HEK293 (cell line): Measurements from ENCODE around the gene CTCF.

ENCODE experiments used
- MYNN ChIP-seq: fragments of 450-650 bp; formaldehyde crosslinking; IDR thresholded peaks from 2 replicates; pipeline ENCODE4 v1.5.1; 2016; ENCODE audit warnings: missing biosample characterization, missing genetic modification characterization, borderline replicate concordance
- TCF7L2 ChIP-seq: IDR thresholded peaks from 2 replicates; pipeline ENCODE4 v1.6.1; 2011; ENCODE audit warnings: low read depth, mild to moderate bottlenecking, inconsistent platforms, low read length, moderate library complexity, borderline replicate concordance

DNA sequence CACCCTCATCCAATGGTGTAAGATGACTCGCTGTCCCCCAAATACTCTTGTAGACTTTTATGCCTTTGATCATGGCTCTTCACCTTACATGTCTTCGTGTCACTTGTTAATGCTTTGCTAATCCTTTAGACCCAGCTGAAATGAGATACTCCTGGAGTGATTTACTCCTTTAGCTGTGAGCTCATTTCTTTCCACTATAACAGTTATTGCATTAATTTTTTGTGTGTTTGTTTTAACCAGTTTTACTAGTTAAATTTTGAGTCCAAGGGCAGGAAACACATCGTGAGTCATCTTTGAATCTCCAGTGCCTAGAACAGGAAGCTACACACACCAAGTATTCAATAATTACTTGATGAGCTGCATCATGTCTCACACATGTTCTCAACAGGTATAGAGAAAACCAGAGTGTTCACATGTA lies 6.5 kb upstream of the CTCF start:
- no peak for TF ChIP-seq MYNN
- TF ChIP-seq TCF7L2: no peak
